GM23338 (cell line): ENCODE results near the gene PUM1. TPM values are rescaled to one million over a fixed set of nuclear protein-coding genes. Genes with fewer than 3 reads are reported as not detected.

Source experiments
- ATAC-seq: fragments of 200-7000 bp; cut with Tn5 transposase; 3 replicates; pipeline ENCODE4 v1.9.1; 2020
- DNase-seq: peaks from one replicate; pipeline ENCODE4 v3.0.0-alpha.2; 2015; ENCODE audit warnings: low spot score
- H2AFZ ChIP-seq: fragments of 200-600 bp; sonication (generic); 2 replicates; pipeline ENCODE4 v1.8.0; 2016; ENCODE audit warnings: antibody characterized with exemption, mild to moderate bottlenecking, moderate library complexity
- H3F3A ChIP-seq: fragments of 200-600 bp; sonication (generic); replicated peaks from 2 replicates; pipeline ENCODE4 v1.8.0; 2017; ENCODE audit warnings: antibody characterized with exemption, mixed run types, low read depth
- H3K27ac ChIP-seq: fragments of 200-600 bp; sonication (generic); 2 replicates; pipeline ENCODE4 v1.6.1; 2016; ENCODE audit warnings: low read depth
- H3K27me3 ChIP-seq: fragments of 200-600 bp; sonication (generic); 2 replicates; pipeline ENCODE4 v1.8.0; 2016; ENCODE audit warnings: mild to moderate bottlenecking, mixed run types, moderate library complexity; ENCODE audit not compliant: insufficient read depth
- H3K36me3 ChIP-seq: fragments of 200-600 bp; sonication (generic); 2 replicates; pipeline ENCODE4 v1.8.0; 2016; ENCODE audit warnings: mild to moderate bottlenecking; ENCODE audit not compliant: insufficient read depth
- H3K4me1 ChIP-seq: fragments of 200-600 bp; sonication (generic); 2 replicates; pipeline ENCODE4 v1.8.0; 2016; ENCODE audit warnings: mild to moderate bottlenecking, moderate library complexity; ENCODE audit not compliant: insufficient read depth
- H3K4me2 ChIP-seq: fragments of 200-600 bp; sonication (generic); 2 replicates; pipeline ENCODE4 v1.7.1; 2017; ENCODE audit warnings: mixed run types
- H3K4me3 ChIP-seq: fragments of 200-600 bp; sonication (generic); 2 replicates; pipeline ENCODE4 v1.6.1; 2016; ENCODE audit warnings: mixed run types
- H3K79me2 ChIP-seq: fragments of 200-600 bp; sonication (generic); replicated peaks from 2 replicates; pipeline ENCODE4 v1.8.0; 2017; ENCODE audit warnings: mild to moderate bottlenecking; ENCODE audit not compliant: insufficient read depth
- H3K9me2 ChIP-seq: fragments of 200-600 bp; sonication (generic); 2 replicates; pipeline ENCODE4 v1.8.0; 2017; ENCODE audit not compliant: insufficient read depth
- H4K20me1 ChIP-seq: fragments of 200-600 bp; sonication (generic); replicated peaks from 2 replicates; pipeline ENCODE4 v1.8.0; 2017; ENCODE audit warnings: mild to moderate bottlenecking; ENCODE audit not compliant: insufficient read depth
- H3K27ac Mint-ChIP-seq: 2 replicates; pipeline ENCODE4 v1.8.0; 2020; ENCODE audit warnings: inconsistent platforms, mild to moderate bottlenecking, moderate library complexity, mixed read lengths
- H3K27me3 Mint-ChIP-seq: 3 replicates; pipeline ENCODE4 v1.8.0; 2022; ENCODE audit warnings: low read depth, mild to moderate bottlenecking, moderate library complexity, mixed read lengths, inconsistent platforms; ENCODE audit not compliant: insufficient read depth, poor library complexity
- H3K36me3 Mint-ChIP-seq: 3 replicates; pipeline ENCODE4 v1.8.0; 2021; ENCODE audit warnings: low read depth, mild to moderate bottlenecking, inconsistent platforms, moderate library complexity, mixed read lengths
- H3K4me1 Mint-ChIP-seq: 3 replicates; pipeline ENCODE4 v1.8.0; 2020; ENCODE audit warnings: mild to moderate bottlenecking, inconsistent platforms, mixed read lengths
- H3K4me3 Mint-ChIP-seq: 3 replicates; pipeline ENCODE4 v1.8.0; 2021; ENCODE audit warnings: moderate library complexity, mild to moderate bottlenecking, inconsistent platforms, mixed read lengths
- H3K9me3 Mint-ChIP-seq: 3 replicates; pipeline ENCODE4 v1.8.0; 2020; ENCODE audit warnings: moderate library complexity, mild to moderate bottlenecking, inconsistent platforms, mixed read lengths
- CREB1 ChIP-seq: fragments of 250-450 bp; sonication (Bioruptor Pico); IDR thresholded peaks from 2 replicates; pipeline ENCODE4 v1.5.0; 2020; ENCODE audit warnings: low read depth, mild to moderate bottlenecking, moderate library complexity
- CTCF ChIP-seq, 2 experiments: fragments of 200-600 bp in 1 of 2; sonication (generic) in 1 of 2; conservative IDR thresholded peaks; 2 replicates each; pipeline versions ENCODE4 v1.5.1 to v1.6.1; 2016 to 2017; ENCODE audit warnings: antibody characterized with exemption in 2 of 2, low read depth in 2 of 2, mild to moderate bottlenecking in 2 of 2, moderate library complexity in 1 of 2
- EZH2 ChIP-seq: fragments of 200-600 bp; sonication (generic); IDR thresholded peaks from one replicate; pipeline ENCODE4 v1.8.0; 2017; ENCODE audit warnings: antibody characterized with exemption, mild to moderate bottlenecking, low read depth; ENCODE audit not compliant: unreplicated experiment
- EZH2phosphoT487 ChIP-seq: fragments of 200-600 bp; sonication (generic); IDR thresholded peaks from one replicate; pipeline ENCODE4 v1.8.1; 2018; ENCODE audit warnings: antibody characterized with exemption; ENCODE audit not compliant: unreplicated experiment
- JUNB ChIP-seq: IDR thresholded peaks from one replicate; pipeline ENCODE4 v1.6.1; 2016; ENCODE audit warnings: antibody characterized with exemption; ENCODE audit not compliant: unreplicated experiment
- NANOG ChIP-seq: IDR thresholded peaks from 2 replicates; pipeline ENCODE4 v1.6.1; 2016; ENCODE audit warnings: antibody characterized with exemption, borderline replicate concordance
- POLR2AphosphoS5 ChIP-seq: IDR thresholded peaks from 2 replicates; pipeline ENCODE4 v1.6.1; 2016; ENCODE audit warnings: antibody characterized with exemption, low read depth
- STAT1 ChIP-seq: IDR thresholded peaks from one replicate; pipeline ENCODE4 v1.6.1; 2016; ENCODE audit warnings: antibody characterized with exemption; ENCODE audit not compliant: unreplicated experiment
- ZNF114 ChIP-seq: fragments of 250-450 bp; sonication (Bioruptor Pico); IDR thresholded peaks from 2 replicates; pipeline ENCODE4 v1.5.0; 2020; ENCODE audit warnings: mild to moderate bottlenecking, moderate library complexity
- ZNF331 ChIP-seq: fragments of 250-450 bp; sonication (Bioruptor Pico); IDR thresholded peaks from 2 replicates; pipeline ENCODE4 v1.5.0; 2020; ENCODE audit warnings: low read depth, mild to moderate bottlenecking, moderate library complexity
- ZNF462 ChIP-seq: fragments of 250-450 bp; sonication (Bioruptor Pico); IDR thresholded peaks from 2 replicates; pipeline ENCODE4 v1.5.0; 2020; ENCODE audit warnings: mild to moderate bottlenecking, moderate library complexity
- polyA plus RNA-seq: library from polyadenylated mRNA; unstranded; fragments of >200 nt; fragmentation: Nextera tagmentation; extraction: Ambion mirVana; gene quantifications from 2 replicates; pipeline ENCODE4 v1.2.1, GENCODE V29; 2016
- total RNA-seq: library from RNA; depleted of rRNA; stranded (reverse); fragments of >200 nt; shearing (Covaris generic); gene quantifications from 2 replicates; pipeline ENCODE4 v1.2.3, GENCODE V29; 2014
- TF ChIP-seq, protein P1 (sequence below): IDR thresholded peaks from 2 replicates; pipeline ENCODE4 v1.6.1; 2016; ENCODE audit warnings: antibody characterized with exemption
- TF ChIP-seq, protein P2 (sequence below): IDR thresholded peaks from one replicate; pipeline ENCODE4 v1.6.1; 2018; ENCODE audit warnings: antibody characterized with exemption; ENCODE audit not compliant: unreplicated experiment

Gene PUM1
- total and polyA plus RNA-seq, 2 experiments from 2014 or later = 44.4 to 117 TPM

- Mint-ChIP-seq H3K27me3 (peaks cover 4% of the 10 kb centered on the region), H3K4me3 (no peak overlapping the region), H3K9me3 (no peaks in the 10 kb centered on the region), H3K36me3 (peaks cover 88% of the 10 kb centered on the region), H3K4me1 (no peaks in the 10 kb centered on the region), H3K27ac (no peak overlapping the region)
- H3K79me2 ChIP-seq = peaks cover 63% of the 10 kb centered on the region
- H2AFZ ChIP-seq = no peak overlapping the region
- peaks cover 26% of the 10 kb centered on the region for H4K20me1 ChIP-seq
- DNase-seq (no peak), ATAC-seq (no peak)
- peak overlapping the region; percentile 41; the same call in 1 of the 2 replicates for H3K27ac ChIP-seq
- no peaks in the 10 kb centered on the region for H3K4me1 ChIP-seq
- no peak overlapping the region for H3K4me2 ChIP-seq
- H3K27me3 ChIP-seq = no peaks in the 10 kb centered on the region
- H3K9me2 ChIP-seq = no peaks in the 10 kb centered on the region
- H3F3A ChIP-seq = 0 out of 2 replicates have a peak, but pooled peaks cover 5% of the 10 kb centered on the region
- no peak overlapping the region for H3K4me3 ChIP-seq
- TF ChIP-seq, protein P1, sequence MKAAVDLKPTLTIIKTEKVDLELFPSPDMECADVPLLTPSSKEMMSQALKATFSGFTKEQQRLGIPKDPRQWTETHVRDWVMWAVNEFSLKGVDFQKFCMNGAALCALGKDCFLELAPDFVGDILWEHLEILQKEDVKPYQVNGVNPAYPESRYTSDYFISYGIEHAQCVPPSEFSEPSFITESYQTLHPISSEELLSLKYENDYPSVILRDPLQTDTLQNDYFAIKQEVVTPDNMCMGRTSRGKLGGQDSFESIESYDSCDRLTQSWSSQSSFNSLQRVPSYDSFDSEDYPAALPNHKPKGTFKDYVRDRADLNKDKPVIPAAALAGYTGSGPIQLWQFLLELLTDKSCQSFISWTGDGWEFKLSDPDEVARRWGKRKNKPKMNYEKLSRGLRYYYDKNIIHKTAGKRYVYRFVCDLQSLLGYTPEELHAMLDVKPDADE = no peak
- TF ChIP-seq ZNF331 (CRISPR knock-in tag) (no peak), CREB1 (no peak), EZH2phosphoT487 (no peak), POLR2AphosphoS5 (no peak), ZNF462 (CRISPR knock-in tag) (no peak), CTCF (conservative IDR thresholded peaks at IDR 0.05; ENCODE audit: low read depth in 2 of 2) (no peak), STAT1 (no peak), EZH2 (no peak), ZNF114 (CRISPR knock-in tag) (no peak), NANOG (no peak), JUNB (no peak)
- TF ChIP-seq, protein P2, sequence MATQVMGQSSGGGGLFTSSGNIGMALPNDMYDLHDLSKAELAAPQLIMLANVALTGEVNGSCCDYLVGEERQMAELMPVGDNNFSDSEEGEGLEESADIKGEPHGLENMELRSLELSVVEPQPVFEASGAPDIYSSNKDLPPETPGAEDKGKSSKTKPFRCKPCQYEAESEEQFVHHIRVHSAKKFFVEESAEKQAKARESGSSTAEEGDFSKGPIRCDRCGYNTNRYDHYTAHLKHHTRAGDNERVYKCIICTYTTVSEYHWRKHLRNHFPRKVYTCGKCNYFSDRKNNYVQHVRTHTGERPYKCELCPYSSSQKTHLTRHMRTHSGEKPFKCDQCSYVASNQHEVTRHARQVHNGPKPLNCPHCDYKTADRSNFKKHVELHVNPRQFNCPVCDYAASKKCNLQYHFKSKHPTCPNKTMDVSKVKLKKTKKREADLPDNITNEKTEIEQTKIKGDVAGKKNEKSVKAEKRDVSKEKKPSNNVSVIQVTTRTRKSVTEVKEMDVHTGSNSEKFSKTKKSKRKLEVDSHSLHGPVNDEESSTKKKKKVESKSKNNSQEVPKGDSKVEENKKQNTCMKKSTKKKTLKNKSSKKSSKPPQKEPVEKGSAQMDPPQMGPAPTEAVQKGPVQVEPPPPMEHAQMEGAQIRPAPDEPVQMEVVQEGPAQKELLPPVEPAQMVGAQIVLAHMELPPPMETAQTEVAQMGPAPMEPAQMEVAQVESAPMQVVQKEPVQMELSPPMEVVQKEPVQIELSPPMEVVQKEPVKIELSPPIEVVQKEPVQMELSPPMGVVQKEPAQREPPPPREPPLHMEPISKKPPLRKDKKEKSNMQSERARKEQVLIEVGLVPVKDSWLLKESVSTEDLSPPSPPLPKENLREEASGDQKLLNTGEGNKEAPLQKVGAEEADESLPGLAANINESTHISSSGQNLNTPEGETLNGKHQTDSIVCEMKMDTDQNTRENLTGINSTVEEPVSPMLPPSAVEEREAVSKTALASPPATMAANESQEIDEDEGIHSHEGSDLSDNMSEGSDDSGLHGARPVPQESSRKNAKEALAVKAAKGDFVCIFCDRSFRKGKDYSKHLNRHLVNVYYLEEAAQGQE = no peak
- H3K36me3 ChIP-seq = peaks cover 72% of the 10 kb centered on the region
Measured at GRCh38 chr1:30947212-30947611, 118.3 kb downstream of the PUM1 start.
